ENCODE data around the gene CPT1A.

GRCh38 chr11:68766786-68767185 lies 74.9 kb downstream of the CPT1A start:
- TF ChIP-seq, protein P1, sequence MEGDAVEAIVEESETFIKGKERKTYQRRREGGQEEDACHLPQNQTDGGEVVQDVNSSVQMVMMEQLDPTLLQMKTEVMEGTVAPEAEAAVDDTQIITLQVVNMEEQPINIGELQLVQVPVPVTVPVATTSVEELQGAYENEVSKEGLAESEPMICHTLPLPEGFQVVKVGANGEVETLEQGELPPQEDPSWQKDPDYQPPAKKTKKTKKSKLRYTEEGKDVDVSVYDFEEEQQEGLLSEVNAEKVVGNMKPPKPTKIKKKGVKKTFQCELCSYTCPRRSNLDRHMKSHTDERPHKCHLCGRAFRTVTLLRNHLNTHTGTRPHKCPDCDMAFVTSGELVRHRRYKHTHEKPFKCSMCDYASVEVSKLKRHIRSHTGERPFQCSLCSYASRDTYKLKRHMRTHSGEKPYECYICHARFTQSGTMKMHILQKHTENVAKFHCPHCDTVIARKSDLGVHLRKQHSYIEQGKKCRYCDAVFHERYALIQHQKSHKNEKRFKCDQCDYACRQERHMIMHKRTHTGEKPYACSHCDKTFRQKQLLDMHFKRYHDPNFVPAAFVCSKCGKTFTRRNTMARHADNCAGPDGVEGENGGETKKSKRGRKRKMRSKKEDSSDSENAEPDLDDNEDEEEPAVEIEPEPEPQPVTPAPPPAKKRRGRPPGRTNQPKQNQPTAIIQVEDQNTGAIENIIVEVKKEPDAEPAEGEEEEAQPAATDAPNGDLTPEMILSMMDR (conservative IDR thresholded peaks at IDR 0.05): no peak
- TF ChIP-seq EZH2 (IDR thresholded peaks at IDR 0.05; ENCODE audit: low read depth): no peak

Data from PC-9 (cell line).